ENCODE results near the gene WDR76. TPM values are rescaled to one million over a fixed set of nuclear protein-coding genes. Genes with fewer than 3 reads are reported as not detected.

Gene WDR76
- total RNA-seq, 1 donor from 2014 or later: 6.6 TPM

DNA sequence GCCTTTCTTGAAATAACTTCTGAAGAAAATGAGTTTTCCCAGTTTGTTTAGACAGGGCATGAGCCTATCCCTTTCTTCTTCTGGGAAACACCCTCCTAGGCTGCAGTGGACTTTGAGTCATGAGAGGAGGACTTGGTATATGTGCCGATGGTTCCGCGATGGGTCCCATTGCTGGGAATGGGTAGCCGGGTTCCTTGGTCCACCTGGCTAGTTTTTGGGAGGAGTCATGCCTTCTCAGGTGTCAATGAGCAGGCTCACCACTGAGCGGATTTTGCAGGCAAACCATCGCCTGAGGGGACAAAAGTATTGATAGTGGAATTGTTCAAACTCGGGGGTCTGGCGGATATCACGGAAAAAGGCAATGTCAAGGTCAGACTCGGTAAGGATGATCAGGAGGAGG, 46.8 kb downstream of the WDR76 start:
- DNase-seq (ENCODE audit: extremely low read depth, low read depth, low spot score): no peak

DNA sequence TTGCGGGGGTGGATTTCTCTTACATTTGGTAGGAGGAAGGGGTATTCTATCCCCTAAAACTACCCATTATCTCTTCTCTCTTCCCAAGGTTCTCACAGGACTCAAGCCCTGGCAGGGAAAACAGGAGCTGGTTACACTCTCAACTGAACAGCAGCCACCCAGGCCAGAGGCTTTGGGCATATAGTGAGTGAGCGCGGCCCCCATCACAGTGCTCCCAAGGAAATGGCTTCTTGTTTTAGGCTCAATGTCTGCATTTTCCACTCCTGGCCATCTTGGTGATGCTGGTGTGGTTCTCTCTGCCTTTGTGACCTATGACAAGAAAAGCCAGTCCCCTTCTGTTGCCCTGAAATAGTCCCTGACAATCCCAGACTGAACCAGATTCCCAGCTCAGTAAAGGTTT, 50.1 kb downstream of the WDR76 start:
- DNase-seq (ENCODE audit: extremely low read depth, low read depth, low spot score): no peak

DNA sequence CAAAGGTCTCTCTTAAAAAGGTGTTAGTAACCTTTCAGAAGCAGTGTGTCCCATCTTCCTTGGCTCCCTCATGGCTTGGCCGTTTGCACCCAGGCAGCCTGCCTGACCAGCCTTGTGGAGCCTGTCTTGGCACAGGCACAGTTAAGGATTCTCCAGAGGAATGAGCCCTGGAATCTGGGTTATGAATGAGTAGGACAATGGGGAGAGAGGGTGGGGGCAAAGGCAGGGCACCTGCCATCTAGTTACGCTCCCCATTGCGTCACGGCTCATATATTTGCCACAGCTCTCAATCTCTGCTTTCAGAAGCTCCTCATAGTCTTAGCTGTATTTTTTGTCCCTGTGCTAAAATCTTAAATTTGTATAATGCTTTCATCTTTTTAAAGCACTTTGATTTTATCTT, 50.6 kb downstream of the WDR76 start:
- no peak for DNase-seq (ENCODE audit: extremely low read depth, low read depth, low spot score)

DNA sequence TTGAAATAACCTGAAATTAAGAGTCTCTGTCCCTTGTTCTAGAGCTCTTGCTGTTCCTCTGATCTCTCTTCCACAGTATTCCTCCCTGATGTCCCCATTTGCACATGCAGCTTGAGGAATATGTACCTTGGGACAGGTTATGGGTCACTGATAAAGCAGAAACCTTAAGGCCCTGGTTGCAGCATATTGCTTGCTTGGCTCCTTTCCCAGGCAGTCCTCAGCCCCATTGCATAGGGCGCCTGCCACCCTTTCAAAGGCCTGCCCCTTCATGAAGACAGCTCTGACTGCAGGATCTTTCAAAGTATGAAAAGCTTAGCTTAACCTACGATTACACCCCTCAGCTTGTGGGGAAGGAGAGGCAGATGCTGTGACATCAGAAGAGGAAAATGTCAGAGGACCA, 51.6 kb downstream of the WDR76 start:
- DNase-seq (ENCODE audit: extremely low read depth, low read depth, low spot score): no peak

DNA sequence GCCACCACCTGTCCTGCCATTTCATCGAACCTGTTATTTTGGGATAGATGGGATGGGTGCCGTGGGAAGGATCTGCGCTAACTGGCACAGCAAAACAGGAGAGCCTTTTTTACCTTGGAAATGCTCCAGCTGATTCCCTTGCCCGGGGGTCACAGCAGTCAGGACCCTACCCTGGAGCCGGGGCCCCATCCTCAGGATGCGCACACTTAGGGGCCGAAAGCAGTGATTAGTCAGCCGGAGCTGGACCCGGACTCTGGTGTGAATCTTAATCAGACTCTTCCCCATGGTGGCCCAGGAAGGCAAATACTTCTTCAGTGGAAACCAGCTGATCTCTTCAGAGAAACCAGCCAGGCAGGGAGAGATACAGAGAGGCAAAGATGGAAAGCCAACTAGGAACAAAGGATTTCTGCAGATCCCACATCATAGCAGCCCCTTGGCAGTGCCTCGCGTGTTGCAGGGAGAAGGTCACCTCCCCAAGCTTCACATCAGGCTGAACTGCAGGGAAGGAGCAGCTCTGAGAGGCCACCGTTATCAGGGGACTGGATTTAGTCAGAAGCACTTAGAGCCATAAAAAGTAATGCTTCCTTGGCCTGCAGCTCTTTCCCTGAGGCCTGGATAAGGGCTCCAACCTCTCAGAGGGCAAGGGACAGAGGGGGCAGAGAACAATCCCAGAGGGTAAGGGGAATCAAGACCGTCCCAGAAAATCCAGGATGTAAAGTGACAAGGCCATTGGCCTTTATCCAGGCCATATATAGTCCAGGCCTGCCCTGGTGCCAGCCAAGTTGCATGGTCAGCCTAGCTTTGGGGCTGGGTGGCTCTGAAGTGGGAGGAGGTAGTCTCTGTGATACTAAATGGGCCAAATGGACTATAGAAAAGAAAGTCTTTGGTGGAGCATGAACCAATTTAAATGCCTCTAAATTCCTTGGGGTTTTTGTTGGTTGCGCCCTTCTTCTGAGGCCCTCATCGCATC, 52.9 kb downstream of the WDR76 start:
- DNase-seq (ENCODE audit: extremely low read depth, low read depth, low spot score): no peak

DNA sequence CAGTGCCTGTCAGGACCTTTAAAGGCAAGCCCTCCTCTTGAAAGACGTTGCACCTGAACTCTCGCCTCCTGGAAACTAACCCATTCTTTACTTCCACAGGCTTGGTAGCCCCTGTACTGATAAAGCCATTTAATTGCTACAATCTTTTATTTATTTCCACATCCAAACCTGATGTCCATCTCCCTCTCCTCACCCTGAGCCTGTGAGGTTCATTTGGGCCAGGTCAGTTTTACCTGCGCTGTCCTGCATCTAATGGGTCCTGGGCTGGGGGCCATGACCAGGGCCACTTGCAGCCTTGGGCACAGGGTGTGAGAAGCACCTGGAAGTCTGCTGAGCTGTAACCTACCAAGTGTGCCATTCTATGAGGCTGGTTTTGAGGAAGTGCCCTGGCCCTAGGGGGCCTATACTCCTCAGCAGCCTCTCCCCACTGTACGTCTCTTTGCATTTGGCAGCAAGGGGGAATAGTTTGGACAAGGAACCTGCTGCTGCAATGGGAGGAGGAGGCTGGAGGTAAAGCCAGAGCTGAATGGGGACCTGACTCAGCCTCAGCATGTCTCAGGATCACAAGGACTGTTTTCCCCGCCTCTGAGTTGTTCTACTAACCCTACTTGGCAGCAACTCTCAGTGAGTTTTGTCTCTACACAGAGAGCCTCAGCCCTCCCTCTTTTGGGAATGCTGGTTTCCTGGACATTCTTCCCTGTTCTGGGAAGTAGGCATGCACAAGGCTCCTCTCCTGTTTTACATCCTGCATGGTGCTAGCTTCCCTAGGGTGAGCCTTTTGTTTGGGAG, 53.8 kb downstream of the WDR76 start:
- DNase-seq (ENCODE audit: extremely low read depth, low read depth, low spot score): no peak

DNA sequence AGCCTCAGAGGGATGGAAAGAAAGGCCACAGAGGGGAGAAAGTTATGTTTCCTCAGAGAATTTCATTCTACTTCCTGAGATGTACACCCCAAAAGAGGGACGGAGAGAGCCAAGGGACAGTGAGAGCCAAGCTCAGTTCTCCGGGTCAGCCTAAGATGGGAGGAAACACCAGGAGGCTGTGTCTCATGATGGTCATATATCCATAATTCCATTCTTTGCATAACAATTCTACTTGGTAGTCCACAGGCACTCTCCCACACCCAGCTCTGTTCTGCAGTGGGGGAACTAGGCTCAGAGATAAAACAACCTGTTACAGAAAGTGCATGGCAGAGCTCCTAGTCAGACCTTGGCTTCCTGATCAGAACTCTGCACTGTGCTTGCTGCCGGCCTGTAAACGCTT, 54.4 kb downstream of the WDR76 start:
- no peak for DNase-seq (ENCODE audit: extremely low read depth, low read depth, low spot score)

DNA sequence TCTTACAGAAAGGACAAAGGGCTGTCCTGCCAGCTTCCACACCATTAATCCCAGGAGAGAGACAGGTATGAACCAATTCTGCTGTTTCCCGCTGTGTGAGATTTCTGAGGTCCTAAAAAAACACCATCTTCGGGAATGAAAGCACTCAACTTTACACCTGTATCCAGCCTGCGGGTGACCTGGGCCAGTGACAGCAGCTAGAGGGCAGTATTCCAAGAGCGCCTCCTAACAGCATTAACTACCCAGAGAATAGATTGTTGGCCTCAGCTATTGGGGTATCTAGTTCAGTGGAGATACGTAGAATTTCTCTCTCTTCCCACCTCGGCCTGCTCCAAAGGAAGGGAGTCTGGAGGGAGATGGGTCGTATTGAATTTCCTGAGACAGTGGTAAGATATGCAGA, 55.1 kb downstream of the WDR76 start:
- DNase-seq (ENCODE audit: extremely low read depth, low read depth, low spot score): no peak

DNA sequence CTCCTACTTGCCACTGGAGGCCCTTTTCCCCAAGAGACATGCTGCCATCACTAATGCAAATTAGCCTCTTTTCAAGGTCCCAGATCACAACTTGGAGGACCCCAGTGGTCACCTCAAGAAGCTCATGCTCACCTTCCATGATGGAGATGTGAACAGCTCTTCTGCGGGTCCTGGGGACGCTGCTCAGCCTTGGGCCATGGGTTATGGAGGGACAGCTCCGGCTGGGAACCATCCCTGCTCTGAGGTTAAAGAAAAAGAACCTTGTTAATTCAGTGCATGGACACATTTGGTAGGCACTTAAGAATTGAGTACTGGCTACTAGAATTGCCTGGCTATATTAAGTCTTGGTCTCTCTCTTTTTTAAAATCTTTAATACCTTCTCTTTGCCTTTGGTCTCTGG, 56.8 kb downstream of the WDR76 start:
- no peak for DNase-seq (ENCODE audit: extremely low read depth, low read depth, low spot score)

DNA sequence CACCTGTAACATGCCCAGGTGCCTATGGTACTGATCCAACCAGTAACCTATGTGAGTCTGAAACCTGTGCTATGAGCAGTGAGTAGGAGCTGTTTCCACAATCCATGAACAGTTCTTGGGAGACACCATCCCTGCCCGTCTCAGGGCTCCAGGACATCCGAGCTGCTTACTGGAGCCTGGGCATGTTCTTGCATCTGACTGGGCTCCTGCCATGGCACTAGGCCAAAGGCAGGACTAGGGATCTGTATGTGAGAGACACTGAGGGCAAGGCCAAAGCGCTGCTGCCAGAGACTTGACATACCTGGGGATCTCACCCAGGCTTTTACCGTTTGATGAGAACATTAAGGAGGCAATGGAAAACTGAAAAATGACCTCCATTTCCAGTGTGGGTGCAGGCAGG, 59.8 kb downstream of the WDR76 start:
- DNase-seq (ENCODE audit: extremely low read depth, low read depth, low spot score): no peak

DNA sequence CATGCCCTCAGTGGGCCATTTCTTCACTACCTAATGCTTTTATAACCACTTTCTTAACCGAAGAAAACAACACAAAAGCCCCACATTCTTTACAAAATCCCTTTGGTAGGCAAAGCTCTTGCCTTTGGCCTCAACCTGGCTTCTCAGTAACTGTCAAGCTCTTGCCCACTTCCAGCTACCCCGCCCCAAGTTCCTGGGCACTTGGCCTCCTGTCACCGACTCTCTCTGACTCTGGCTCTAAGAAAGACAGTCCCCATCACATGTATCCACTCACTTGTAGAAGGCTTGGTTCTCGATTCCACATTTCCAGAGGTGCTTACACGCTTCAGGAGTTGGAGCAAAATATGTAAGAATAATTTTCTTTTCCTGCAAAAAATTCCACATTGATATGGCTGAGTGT, 61.1 kb downstream of the WDR76 start:
- no peak for DNase-seq (ENCODE audit: extremely low read depth, low read depth, low spot score)

DNA sequence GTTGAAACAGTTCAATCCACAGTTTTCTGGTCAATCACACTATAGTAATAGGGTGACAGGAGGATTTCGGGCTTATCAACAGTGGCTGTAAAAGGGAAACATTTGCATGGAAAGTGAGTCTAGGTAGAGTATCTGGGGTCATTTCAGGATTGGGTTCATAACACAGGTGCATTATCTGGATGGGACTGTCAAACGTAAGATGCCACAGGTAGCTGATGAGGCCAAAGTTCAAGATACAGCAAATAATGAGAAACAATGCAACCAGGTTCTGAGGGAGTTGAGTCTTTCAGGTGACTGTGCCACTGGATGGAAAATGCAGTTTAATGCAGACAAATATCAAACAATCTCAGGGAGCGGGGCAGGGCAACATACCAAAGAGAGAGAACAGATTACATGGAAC, 62.2 kb downstream of the WDR76 start:
- DNase-seq (ENCODE audit: extremely low read depth, low read depth, low spot score): no peak

DNA sequence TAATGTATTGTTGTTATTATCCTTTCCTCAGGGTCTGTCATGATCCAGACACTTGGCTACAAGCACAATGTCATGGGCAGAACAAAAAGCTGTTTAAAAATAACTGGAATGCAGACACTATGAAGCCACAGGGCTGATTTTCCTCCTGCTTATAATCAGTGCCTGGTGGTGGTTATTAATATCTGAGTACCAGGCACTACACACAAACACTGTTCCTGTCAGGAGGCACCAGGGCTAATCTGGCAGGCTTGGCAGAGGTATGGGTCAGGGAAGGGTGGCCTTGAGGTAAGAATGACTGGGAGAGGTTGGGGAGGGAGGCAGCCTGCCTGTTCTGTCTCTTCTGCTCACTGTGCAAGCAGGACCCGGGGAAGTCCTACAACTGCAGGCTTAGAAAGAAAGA, 67.2 kb downstream of the WDR76 start:
- no peak for DNase-seq (ENCODE audit: extremely low read depth, low read depth, low spot score)

DNA sequence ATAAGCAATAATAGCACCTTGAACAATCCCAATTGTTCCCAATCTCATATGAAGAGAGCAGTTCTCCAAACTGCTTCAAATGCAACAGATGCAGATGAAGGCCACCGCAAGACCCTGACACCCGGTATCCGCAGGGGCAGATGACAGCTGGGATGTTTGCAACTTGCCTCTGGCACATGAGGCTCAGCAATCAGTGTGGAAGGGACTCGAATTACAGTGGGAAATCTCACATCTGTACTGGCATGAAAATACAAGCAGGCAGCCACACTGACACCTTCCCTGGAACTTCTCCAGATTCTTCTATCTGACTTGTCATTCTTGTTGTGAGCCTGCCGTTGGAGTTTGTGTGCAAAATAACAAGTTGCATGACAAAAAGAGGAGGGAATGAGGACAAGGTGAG, 68.8 kb downstream of the WDR76 start:
- no peak for DNase-seq (ENCODE audit: extremely low read depth, low read depth, low spot score)

DNA sequence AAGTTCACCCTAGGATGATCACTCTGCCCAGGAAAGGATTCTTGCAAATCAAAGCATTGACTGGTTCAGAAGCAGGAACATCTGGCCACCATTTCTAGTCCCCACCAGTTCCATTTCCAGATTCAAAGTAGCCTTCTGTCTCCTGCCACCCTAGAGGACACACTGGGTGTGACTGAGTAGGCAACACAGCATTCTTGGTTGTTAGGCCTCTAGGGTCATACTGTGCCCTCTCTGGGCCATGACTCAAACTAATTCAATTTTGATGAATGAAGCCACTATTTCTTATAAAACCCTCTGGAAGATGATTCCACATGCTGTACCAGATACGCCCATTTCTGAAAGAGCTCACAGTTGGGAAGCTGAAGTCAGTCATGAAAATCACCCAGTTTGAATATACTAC, 69.7 kb downstream of the WDR76 start:
- DNase-seq (ENCODE audit: extremely low read depth, low read depth, low spot score): no peak

DNA sequence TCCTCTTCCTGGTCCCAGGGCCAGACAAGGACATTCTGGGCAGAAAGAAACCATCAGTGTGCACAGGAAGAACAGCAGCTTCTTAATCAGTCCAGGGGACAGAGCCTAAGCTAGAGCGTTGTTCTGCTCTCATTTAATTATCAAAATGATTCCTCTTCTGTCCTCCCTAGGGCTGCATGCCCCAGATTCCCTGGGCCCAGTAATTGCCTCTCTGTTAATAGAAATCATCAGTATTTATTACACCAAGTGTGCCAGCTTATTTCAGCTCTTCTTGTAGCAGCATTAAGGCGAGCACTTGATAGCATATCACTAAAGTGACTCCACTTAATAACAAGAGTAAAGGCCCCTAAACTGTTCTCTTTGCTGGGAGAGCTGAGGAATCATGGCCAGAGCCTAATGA, 72.1 kb downstream of the WDR76 start:
- no peak for DNase-seq (ENCODE audit: extremely low read depth, low read depth, low spot score)

DNA sequence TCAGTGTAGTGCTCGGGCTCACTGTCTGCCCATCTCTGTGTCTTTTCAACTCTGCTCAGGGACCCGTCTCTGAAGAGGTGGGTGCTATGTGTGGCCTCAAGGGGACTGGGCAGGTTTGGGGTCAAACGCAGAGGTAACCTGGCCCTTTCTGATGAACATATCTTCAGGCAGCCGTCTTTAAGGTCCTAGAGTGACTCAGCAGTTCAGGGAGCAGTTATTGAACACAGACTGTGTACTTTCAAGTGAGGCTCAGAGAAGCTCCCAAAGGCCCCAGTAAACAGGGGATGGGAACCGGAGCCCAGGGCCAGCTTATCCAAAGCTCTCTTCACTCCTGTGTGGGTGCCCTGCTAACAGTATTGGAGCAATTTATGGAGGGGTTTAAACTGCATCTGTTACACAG, 73.1 kb downstream of the WDR76 start:
- DNase-seq (ENCODE audit: extremely low read depth, low read depth, low spot score): no peak

DNA sequence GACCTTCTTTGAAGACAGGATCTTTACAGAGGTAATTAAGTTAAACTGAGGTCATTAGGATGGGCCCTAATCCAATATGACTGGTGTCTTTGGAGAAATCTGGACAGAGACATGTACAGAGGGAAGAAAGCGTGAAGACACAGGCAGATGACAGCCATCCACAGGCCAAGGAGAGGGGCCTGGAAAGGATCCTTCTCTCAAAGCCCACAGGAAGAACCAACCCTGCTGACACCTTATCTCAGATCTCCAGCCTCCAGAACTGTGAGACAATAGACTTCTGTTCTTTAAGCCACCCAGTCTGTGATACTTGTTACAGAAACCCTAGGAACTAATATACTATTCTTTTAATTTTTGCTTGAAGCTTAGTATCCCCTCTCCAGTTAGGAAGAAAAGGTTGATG, 74.2 kb downstream of the WDR76 start:
- no peak for DNase-seq (ENCODE audit: extremely low read depth, low read depth, low spot score)

DNA sequence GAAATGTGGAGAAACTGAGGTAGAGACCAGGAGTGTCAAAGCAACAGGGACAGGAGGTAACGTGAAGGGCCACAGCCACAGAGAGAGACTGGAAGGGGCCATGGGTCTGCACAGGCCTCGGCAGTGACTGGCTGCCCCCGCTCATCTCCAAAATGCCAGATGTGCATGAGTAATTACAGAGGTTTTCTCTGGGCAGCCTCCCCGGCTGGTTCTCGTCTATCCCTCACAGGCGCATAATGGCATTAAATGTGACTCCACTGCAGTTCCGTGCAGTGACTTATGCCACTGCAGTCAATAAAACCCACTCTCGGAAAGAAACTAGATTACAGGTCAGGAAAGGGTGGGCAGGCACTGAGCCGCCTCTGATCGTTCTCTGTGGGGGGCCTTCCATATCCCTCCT, 74.7 kb downstream of the WDR76 start:
- no peak for DNase-seq (ENCODE audit: extremely low read depth, low read depth, low spot score)

DNA sequence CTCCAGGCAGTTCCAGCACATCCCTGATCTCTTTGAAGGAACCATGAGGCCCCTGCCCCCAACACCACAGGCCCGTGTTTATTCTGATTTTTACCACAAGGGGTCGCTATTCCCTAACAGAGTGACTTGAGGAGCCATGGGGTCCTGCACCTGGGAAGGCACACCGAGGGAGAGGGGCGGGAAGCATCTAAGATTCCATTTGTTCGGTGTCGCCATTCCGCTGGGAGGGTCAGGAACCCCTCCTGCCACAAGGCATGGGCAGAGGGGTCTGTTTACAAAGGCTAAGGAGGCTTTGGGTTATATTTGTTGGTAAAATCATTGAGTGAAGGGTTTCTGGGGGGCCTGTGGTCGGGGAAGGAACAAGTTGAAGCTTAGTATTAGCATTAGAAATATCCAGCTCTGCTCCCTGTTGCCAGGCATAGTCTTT, 77.1 kb downstream of the WDR76 start:
- no peak for DNase-seq (ENCODE audit: extremely low read depth, low read depth, low spot score)

DNA sequence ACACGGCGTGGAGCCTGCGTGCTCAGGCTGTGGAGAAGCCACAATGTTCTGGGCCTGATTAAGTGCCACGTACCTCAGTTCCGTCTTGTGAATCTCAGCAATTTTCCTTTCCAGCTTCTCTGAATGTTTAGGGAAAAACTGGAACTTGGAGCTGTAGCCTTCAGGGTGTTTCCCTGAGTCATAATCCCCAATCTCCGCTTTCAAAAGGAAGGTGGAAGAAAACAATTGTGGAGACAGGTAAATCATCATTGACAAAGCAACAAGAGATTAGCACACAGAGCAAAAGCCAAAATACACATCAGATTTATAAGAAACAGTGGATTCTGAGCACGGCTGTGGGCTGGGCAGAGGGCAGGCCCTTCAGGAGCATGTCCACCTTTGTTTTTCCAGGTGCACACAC, 79.0 kb downstream of the WDR76 start:
- DNase-seq (ENCODE audit: extremely low read depth, low read depth, low spot score): no peak

DNA sequence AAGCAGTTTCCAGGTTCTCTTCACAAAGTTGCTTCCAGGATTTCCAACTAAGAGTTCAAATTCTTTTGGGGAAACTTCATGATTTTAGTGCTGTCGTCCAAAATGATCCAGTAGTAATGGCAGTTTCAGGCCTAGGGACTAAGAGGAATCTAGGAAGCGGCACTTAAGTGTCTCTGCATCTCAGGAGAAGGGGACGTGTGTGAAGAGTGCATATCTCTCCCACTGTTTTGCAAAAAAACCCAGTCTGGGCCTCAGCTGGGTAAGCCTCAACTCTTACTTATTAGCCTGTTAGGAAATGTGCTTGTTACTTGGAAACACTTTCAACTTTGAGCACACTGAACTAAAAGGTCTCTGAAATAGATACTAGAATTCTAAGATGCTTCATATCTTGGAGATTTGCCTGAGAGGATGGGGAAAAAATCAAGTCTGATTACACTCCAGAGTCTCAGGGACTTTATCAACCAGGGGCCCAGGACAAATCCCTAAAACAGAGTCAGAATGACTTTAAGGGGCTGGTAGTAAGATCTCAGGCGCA, 81.8 kb downstream of the WDR76 start:
- DNase-seq (ENCODE audit: extremely low read depth, low read depth, low spot score): no peak
